HG03039 (cell line): ENCODE measurements around the gene ZNF627.
"Not testable (repeated sequence)": the region's sequence is repeated elsewhere in the genome, so short reads cannot be mapped to it uniquely, and the experiment has no call there.

Source experiments
- ATAC-seq: cut with Tn5 transposase; IDR thresholded peaks from one replicate; pipeline ENCODE4 v1.9.1; 2021; ENCODE audit warnings: mild to moderate bottlenecking, moderate library complexity; ENCODE audit not compliant: unreplicated experiment

ZNF627 gene

GRCh38 chr19:11597202-11598102, at the start of gene ZNF627:
ZNF627 (plus strand) TSS chr19:11597483; CDS start chr19:11597628, 145 bp downstream.
- ATAC-seq: peak; percentile 98

- ATAC-seq: no peak
Observed at GRCh38 chr19:11547929-11548700, 49.2 kb upstream of the ZNF627 start.

- no peak for ATAC-seq
Observed at GRCh38 chr19:11549386-11549953, 47.8 kb upstream of the ZNF627 start.

GRCh38 chr19:11550265-11550664, 47.0 kb upstream of the ZNF627 start:
- no peak for ATAC-seq

- ATAC-seq: no peak
Observed at GRCh38 chr19:11551603-11552235, 45.6 kb upstream of the ZNF627 start.

- no peak for ATAC-seq
Observed at GRCh38 chr19:11552666-11553372, 44.5 kb upstream of the ZNF627 start.

GRCh38 chr19:11554160-11554559, 43.1 kb upstream of the ZNF627 start:
- no peak for ATAC-seq

- no peak for ATAC-seq
Observed at GRCh38 chr19:11555246-11555645, 42.0 kb upstream of the ZNF627 start.

- no peak for ATAC-seq
Observed at GRCh38 chr19:11556634-11557420, 40.5 kb upstream of the ZNF627 start.

GRCh38 chr19:11558881-11559828, 38.1 kb upstream of the ZNF627 start, which contains the start of gene ELOF1:
ELOF1 (minus strand) TSS chr19:11559230; CDS start chr19:11554347, 4,883 bp downstream.
- ATAC-seq: peak; percentile 65

GRCh38 chr19:11560404-11561051, 36.8 kb upstream of the ZNF627 start:
- ATAC-seq: no peak

GRCh38 chr19:11563532-11563931, 33.8 kb upstream of the ZNF627 start:
- ATAC-seq: no peak

- ATAC-seq: not testable (repeated sequence)
Observed at GRCh38 chr19:11564082-11564807, 33.0 kb upstream of the ZNF627 start.

- ATAC-seq: not testable (repeated sequence)
Observed at GRCh38 chr19:11565649-11565980, 31.7 kb upstream of the ZNF627 start.

GRCh38 chr19:11566164-11566563, 31.1 kb upstream of the ZNF627 start:
- no peak for ATAC-seq

- ATAC-seq: no peak
Observed at GRCh38 chr19:11570039-11570462, 27.2 kb upstream of the ZNF627 start.

GRCh38 chr19:11573354-11573753, 23.9 kb upstream of the ZNF627 start:
- ATAC-seq: not testable (repeated sequence)
